Mucosa of descending colon (tissue), 3 donors: ENCODE data around the gene LCN10. TPM values are rescaled to one million over a fixed set of nuclear protein-coding genes. Genes with fewer than 3 reads are reported as not detected.
A peak's percentile ranks its signal among the peaks of the same experiment; 100 is the strongest.

Source experiments
- ATAC-seq: fragments of 200-7000 bp; cut with Tn5 transposase; one replicate; pipeline ENCODE4 v1.9.1; 2020; ENCODE audit warnings: mild to moderate bottlenecking, moderate library complexity
- DNase-seq, 3 donors: peaks; one replicate each; pipeline ENCODE4 v3.0.0-alpha.2; 2020
- H3K36me3 ChIP-seq: fragments of 200-600 bp; one replicate; pipeline ENCODE4 v1.8.0; 2021; ENCODE audit warnings: low read depth, mild to moderate bottlenecking
- H3K4me1 ChIP-seq: fragments of 200-600 bp; one replicate; pipeline ENCODE4 v1.8.0; 2021; ENCODE audit warnings: low read depth, mild to moderate bottlenecking
- H3K4me3 ChIP-seq: fragments of 200-600 bp; one replicate; pipeline ENCODE4 v1.8.0; 2021; ENCODE audit warnings: mild to moderate bottlenecking
- H3K9me3 ChIP-seq: fragments of 200-600 bp; one replicate; pipeline ENCODE4 v1.8.0; 2021; ENCODE audit warnings: mild to moderate bottlenecking
- intact Hi-C, 2 donors: fragments of 100-400 bp; cut with DNase I in 1 of 2; cut with micrococcal nuclease in 1 of 2; formaldehyde crosslinking; loops; one replicate each; pipeline versions ENCODE4 v1.11.0 to v1.11.1; 2022; cut with DNase I, micrococcal nuclease
- total RNA-seq, 3 donors: library from RNA; stranded (reverse); fragmentation: NEBNext Ultra II Directional in 2 of 3; extraction: Animal tissue kit (Norgen Biotek cat#: 25700) in 2 of 3; gene quantifications; one replicate each; pipeline versions ENCODE4 v1.2.1 to v1.2.4, GENCODE V29; 2021 to 2023
- TF ChIP-seq, protein P1 (sequence below): fragments of 200-600 bp; IDR thresholded peaks from one replicate; pipeline ENCODE4 v1.8.0; 2022; ENCODE audit warnings: antibody characterized with exemption, mild to moderate bottlenecking
- donor health status: DM: no; HTN: no; CAD: no; lungs with moderate emphysema.
- donor health status: DM: no; HTN: no; CAD: no.
- donor health status: DM: no; HTN: yes; CAD: no.

LCN10 gene
- total RNA-seq, 3 donors from 2014 or later = 0.12 to 5.1 (median 2.7) TPM

DNA sequence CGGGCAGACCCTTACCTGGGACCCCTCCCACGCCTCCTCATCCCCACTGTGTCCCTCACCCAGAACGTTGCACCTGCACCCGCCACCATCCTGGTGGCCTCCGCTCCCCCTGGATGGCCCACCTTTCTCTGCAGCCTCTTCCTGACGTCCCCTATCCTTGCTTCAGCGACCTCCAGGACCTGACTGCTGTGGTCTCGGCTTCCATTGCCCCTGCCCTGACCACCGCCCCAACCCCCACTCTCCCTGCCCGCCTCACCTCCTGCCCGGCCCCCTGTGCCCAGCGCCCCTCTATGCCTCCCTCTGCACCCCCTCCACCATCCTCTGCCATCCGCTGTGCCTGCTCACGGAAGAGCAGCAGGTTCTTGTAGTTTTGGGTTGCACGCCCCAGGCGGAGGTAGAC is 2.2 kb downstream of the LCN10 start:
- intact Hi-C loops = no loop called here
- Histone ChIP-seq H3K9me3 (no peaks in the 10 kb centered on the region), H3K4me3 (no peak overlapping the region), H3K36me3 (no peaks in the 10 kb centered on the region), H3K4me1 (peaks cover 7% of the 10 kb centered on the region)
- ATAC-seq = no peak
- peak in 1 of 3 donors; percentile 19 for DNase-seq
- TF ChIP-seq, protein P1, sequence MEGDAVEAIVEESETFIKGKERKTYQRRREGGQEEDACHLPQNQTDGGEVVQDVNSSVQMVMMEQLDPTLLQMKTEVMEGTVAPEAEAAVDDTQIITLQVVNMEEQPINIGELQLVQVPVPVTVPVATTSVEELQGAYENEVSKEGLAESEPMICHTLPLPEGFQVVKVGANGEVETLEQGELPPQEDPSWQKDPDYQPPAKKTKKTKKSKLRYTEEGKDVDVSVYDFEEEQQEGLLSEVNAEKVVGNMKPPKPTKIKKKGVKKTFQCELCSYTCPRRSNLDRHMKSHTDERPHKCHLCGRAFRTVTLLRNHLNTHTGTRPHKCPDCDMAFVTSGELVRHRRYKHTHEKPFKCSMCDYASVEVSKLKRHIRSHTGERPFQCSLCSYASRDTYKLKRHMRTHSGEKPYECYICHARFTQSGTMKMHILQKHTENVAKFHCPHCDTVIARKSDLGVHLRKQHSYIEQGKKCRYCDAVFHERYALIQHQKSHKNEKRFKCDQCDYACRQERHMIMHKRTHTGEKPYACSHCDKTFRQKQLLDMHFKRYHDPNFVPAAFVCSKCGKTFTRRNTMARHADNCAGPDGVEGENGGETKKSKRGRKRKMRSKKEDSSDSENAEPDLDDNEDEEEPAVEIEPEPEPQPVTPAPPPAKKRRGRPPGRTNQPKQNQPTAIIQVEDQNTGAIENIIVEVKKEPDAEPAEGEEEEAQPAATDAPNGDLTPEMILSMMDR = no peak

DNA sequence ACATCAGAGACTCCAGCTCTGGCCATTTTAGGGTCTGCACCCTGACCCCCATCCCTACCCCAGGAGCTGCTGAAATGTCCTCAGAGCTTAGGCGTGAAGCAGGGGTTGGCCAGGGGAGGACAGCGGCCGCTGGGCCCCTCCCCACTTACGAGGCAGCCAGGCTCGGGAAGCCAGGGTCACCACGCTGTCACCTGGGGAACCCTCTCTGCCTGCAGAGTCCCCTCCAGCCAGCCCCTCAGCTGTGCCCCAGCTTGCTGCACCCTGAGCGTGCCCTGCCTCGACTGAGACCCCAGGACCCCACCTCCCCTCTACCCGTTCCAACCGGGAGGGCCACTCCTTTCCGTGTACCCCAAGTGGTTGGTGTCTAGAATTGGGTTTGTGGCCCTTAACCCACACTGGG is 2.7 kb downstream of the LCN10 start:
- no peak for ATAC-seq
- DNase-seq = no peak
- TF ChIP-seq, protein P1 = no peak
- H3K9me3 ChIP-seq = no peaks in the 10 kb centered on the region
- H3K4me3 ChIP-seq = no peak overlapping the region
- intact Hi-C loops = no loop called here
- H3K36me3 ChIP-seq = no peaks in the 10 kb centered on the region
- peaks cover 7% of the 10 kb centered on the region for H3K4me1 ChIP-seq

GRCh38 chr9:136739509-136739908 is 3.2 kb downstream of the LCN10 start:
- Histone ChIP-seq H3K4me3 (no peak overlapping the region), H3K9me3 (no peaks in the 10 kb centered on the region), H3K36me3 (no peaks in the 10 kb centered on the region), H3K4me1 (peaks cover 7% of the 10 kb centered on the region)
- TF ChIP-seq, protein P1 = no peak
- DNase-seq (no peak), ATAC-seq (no peak)
- intact Hi-C loops = no loop called here

- Histone ChIP-seq H3K4me3 (no peak overlapping the region), H3K4me1 (peaks cover 7% of the 10 kb centered on the region), H3K9me3 (no peaks in the 10 kb centered on the region), H3K36me3 (no peaks in the 10 kb centered on the region)
- no peak for ATAC-seq
- no peak for DNase-seq
- TF ChIP-seq, protein P1 = no peak
- intact Hi-C loops = no loop called here
These were observed 3.8 kb downstream of the LCN10 start for GRCh38 chr9:136738960-136739359.

- Histone ChIP-seq H3K36me3 (no peaks in the 10 kb centered on the region), H3K9me3 (no peaks in the 10 kb centered on the region), H3K4me1 (no peaks in the 10 kb centered on the region), H3K4me3 (no peak overlapping the region)
- intact Hi-C loops = no loop called here
- ATAC-seq (no peak), DNase-seq (no peak)
- TF ChIP-seq, protein P1 = no peak
These were observed 6.8 kb downstream of the LCN10 start for GRCh38 chr9:136735812-136736480.
